ENCODE data around the gene GPR152.

GPR152 gene

DNA sequence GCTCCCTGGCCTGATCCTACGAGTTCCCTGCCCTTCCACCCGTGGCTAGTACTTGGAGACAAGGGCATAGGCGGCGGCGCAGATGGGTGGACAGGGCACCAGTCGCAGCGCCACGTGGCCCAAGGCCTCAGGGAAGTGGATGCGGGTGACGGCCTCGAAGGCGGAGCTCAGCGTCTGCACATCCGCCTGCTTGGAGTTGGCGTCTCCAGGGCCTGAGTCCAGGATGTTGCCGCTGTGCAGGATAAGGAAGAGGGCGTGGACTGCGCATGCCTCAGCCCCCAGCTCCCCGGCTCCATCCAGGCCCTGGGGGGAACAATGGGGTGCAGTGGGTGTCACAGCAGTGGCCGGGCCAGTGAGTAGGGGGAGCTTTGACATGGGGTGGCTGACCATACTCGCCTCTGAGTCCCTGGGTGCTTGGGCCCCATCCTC lies 46.0 kb upstream of the GPR152 start:
- H3K4me3 ChIP-seq (ENCODE audit: low read depth, low read length), result no peak overlapping the region
- no peaks in the 10 kb centered on the region for H3K27me3 ChIP-seq (ENCODE audit: insufficient read depth, low read depth, severe bottlenecking)
- H3K9me3 ChIP-seq (ENCODE audit: severe bottlenecking), result no peaks in the 10 kb centered on the region
- TF ChIP-seq, protein P1, sequence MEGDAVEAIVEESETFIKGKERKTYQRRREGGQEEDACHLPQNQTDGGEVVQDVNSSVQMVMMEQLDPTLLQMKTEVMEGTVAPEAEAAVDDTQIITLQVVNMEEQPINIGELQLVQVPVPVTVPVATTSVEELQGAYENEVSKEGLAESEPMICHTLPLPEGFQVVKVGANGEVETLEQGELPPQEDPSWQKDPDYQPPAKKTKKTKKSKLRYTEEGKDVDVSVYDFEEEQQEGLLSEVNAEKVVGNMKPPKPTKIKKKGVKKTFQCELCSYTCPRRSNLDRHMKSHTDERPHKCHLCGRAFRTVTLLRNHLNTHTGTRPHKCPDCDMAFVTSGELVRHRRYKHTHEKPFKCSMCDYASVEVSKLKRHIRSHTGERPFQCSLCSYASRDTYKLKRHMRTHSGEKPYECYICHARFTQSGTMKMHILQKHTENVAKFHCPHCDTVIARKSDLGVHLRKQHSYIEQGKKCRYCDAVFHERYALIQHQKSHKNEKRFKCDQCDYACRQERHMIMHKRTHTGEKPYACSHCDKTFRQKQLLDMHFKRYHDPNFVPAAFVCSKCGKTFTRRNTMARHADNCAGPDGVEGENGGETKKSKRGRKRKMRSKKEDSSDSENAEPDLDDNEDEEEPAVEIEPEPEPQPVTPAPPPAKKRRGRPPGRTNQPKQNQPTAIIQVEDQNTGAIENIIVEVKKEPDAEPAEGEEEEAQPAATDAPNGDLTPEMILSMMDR (IDR thresholded peaks at IDR 0.05; ENCODE audit: low read depth, low read length), result no peak
- no peak overlapping the region for H3K27ac ChIP-seq
- DNase-seq, result no peak
- peaks cover 65% of the 10 kb centered on the region for H3K36me3 ChIP-seq

DNA sequence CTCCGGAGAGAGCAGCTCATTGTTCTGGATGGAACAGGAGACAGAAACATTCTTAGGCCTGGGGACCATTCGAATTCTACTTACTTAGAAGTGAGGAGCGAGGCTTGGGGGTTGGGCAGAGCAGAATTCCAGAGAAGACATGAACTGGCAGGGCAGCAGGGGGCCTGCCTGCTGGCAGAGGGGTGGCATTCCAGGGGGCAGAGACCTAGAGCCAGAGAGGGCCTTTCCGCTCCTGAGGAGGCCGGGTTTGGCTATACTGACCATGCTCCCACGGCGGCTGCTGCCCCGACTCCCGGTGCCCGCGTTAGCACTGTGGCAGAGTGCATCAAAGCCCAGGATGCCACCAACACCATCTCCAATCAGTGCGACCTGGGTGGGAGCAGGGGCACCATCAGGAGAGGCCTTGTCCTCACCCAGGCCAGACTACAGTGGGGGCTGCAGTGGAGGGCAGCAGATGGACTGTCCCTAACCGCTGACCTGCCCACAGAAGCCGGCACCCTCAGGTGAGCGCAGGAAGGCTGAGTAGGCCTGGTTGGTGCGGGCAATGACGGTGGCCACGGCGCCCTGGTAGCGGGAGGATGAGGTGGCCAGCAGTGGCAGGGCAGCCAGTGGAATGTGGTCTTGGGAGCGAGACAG lies 45.2 kb upstream of the GPR152 start:
- DNase-seq, result no peak
- no peak overlapping the region for H3K4me3 ChIP-seq (ENCODE audit: low read depth, low read length)
- H3K36me3 ChIP-seq, result peaks cover 70% of the 10 kb centered on the region
- no peaks in the 10 kb centered on the region for H3K9me3 ChIP-seq (ENCODE audit: severe bottlenecking)
- H3K27ac ChIP-seq, result no peak overlapping the region
- TF ChIP-seq, protein P1 (IDR thresholded peaks at IDR 0.05; ENCODE audit: low read depth, low read length), result no peak
- H3K27me3 ChIP-seq (ENCODE audit: insufficient read depth, low read depth, severe bottlenecking), result no peaks in the 10 kb centered on the region

DNA sequence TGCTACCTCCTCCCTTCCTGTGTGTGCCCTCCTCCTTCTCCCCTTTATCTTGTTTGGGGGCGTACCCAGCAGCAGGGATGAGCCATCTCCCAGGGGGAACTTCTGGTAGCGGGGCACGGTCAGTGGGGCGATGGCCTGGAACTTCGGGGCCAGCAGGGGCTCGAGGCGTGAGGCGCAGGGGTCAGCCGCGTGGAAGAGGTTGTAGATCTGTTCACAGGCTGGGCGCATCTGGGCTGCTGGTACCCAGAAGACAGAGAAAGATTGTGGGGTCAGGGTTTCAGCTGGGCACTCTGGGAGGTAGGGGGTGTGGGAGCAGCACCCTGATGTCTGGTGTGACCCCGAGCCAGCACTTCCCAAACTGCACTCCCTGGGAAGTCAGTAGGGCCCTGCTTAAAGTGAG lies 43.6 kb upstream of the GPR152 start:
- no peak overlapping the region for H3K27ac ChIP-seq
- H3K27me3 ChIP-seq (ENCODE audit: insufficient read depth, low read depth, severe bottlenecking), result no peaks in the 10 kb centered on the region
- TF ChIP-seq, protein P1 (IDR thresholded peaks at IDR 0.05; ENCODE audit: low read depth, low read length), result no peak
- H3K4me3 ChIP-seq (ENCODE audit: low read depth, low read length), result no peak overlapping the region
- peak; percentile 4 for DNase-seq
- no peaks in the 10 kb centered on the region for H3K9me3 ChIP-seq (ENCODE audit: severe bottlenecking)
- H3K36me3 ChIP-seq, result peaks cover 70% of the 10 kb centered on the region

DNA sequence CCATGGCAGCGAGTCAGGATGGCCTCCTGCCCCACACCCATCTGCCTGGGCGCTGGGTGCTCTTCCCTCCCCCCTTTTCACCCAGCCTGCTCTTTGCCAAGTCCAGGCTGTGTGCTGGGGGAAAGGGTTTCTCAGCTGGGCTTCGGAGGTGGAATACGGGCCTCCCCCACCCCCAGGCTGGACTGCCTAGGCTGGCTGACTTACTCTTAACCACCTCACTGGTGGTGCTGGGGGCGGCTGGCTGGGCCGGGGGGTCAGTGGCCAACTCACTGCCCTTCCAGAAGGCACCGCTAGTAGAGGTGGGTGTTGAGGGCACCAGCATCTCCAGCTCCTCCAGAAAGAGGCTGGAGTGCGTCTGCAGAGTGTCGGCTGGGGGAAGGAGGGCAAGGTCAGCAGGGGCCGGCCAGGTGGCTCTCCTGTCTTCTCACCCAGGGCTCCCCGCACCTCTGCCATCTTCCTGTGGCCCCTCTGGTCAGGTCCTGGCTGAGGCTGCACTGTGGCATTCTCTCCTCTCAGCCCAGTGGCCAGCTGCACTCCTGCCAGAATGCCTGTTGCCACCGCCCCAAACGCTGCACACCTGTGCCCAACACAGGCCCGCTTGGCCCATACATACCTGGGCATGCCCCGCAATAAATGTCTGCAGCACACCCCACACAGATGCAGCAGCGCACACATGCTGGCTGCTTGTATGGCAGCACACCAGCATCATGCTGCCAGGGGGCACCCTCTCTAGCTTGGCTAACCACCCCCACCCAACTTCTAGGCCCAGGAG lies 42.9 kb upstream of the GPR152 start:
- no peak for DNase-seq
- TF ChIP-seq, protein P1 (IDR thresholded peaks at IDR 0.05; ENCODE audit: low read depth, low read length), result no peak
- H3K36me3 ChIP-seq, result peaks cover 70% of the 10 kb centered on the region
- H3K4me3 ChIP-seq (ENCODE audit: low read depth, low read length), result no peak overlapping the region
- H3K27me3 ChIP-seq (ENCODE audit: insufficient read depth, low read depth, severe bottlenecking), result no peaks in the 10 kb centered on the region
- H3K9me3 ChIP-seq (ENCODE audit: severe bottlenecking), result no peaks in the 10 kb centered on the region
- H3K27ac ChIP-seq, result no peak overlapping the region

DNA sequence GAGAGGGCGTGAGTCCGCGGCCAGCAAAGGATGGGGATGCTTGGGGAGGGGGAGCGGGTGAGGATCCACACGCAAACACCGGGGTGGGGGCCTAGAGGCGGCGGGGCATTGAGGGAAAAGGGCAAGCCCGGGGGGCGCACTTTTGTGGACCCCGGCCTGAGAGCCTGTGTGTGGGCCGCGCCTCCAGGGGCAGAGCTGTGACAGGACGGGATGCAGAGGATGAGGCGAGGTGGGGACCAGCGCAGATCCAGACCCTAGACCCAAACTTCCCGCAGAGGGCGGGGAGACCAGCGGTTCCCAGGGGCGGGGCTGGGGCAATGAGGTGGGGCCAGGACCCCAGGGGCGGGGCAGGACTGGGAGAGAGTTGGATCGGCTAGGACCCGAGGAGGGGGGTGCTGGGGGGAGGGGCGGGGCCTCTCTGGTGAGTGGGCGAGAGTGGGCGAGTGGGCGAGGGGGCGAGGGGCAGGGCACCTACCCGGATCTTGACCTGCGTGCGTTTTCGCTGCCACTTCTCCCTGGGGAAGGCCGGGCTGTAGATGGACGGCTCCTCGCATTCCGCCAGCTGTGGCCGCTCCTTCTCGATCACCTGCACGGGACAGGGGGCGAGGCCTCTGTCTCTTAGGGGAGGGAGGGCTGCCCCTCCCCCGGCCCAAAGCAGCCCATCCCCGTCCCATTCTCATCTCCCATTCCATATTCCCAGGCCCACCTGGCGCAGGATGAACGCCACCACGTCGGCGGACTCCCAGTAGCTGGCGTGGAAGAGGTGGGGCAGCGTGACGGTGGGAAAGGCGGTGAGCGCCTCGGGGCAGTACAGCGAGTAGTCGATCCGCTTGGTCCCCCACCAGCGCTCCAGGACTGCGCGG lies 42.1 kb upstream of the GPR152 start:
- Histone ChIP-seq H3K27me3 (ENCODE audit: insufficient read depth, low read depth, severe bottlenecking) (no peaks in the 10 kb centered on the region), H3K36me3 (peaks cover 70% of the 10 kb centered on the region), H3K27ac (no peak overlapping the region), H3K9me3 (ENCODE audit: severe bottlenecking) (no peaks in the 10 kb centered on the region), H3K4me3 (ENCODE audit: low read depth, low read length) (no peak overlapping the region)
- TF ChIP-seq, protein P1 (IDR thresholded peaks at IDR 0.05; ENCODE audit: low read depth, low read length), result no peak
- no peak for DNase-seq

Data from WERI-Rb-1 (cell line).